GM19238 (cell line): ENCODE results near the gene SSBP1.
"Not testable (repeated sequence)": the region's sequence is repeated elsewhere in the genome, so short reads cannot be mapped to it uniquely, and the experiment has no call there.

ENCODE experiments used
- DNase-seq: peaks from one replicate; pipeline ENCODE4 v3.0.0; 2011; ENCODE audit warnings: low spot score; ENCODE audit not compliant: insufficient read length

The SSBP1 gene

DNA sequence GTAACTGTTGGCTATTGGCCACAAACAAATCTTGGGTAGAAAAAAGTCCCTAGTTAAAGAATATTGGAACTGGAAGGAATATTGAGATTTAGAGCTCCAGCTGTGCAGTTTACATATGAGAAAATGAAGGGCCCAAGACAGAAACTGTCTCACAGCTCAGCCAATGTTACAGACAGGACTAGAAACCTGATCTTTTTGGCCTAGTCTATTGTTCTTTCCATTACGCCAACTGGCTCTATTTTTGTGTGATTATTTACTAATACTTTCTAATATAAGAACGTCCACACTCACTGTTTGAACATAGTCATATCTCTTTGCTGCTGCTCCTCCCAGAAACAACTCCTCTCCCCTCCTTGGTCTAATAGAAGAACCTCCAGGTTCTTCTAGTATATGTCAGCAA, 28.8 kb upstream of the SSBP1 start:
- no peak for DNase-seq

DNA sequence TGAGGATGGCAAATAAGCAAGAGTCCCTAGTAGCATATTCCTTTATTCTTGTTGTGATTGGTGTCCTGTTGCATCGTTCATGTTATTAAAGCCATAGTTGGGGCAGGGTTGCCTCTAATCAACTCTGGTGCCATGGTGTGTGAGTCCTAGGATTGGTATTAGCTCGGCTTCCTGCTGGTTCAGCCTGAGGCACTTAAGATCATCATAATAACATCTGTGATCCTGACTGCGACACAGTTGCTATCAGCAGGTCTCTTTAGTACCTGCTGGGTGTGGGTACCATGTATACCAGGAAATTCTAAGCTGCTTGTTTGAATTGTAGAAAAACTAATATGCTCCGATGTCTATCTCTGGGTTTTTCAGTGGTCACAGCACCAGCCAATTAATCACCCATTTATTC, 28.4 kb upstream of the SSBP1 start:
- DNase-seq, result no peak

DNA sequence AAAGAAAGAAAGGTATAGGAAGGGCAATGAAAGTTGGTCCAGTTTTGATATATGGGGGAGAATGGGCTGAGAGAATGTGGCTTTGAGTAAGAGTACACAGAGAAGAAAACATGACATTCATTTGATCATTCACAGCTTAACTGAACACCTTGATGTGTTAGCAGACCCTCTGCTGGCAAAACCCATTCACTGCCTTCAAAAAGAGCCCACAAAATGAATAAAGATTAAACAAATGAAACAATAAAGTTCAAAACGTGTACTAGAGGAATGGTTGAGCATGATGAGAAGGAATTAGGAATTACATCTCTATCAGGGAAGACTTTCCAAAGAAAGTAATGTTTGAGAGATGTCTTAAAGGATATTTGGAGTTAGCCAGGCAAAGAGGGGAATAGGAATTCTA, 27.9 kb upstream of the SSBP1 start:
- DNase-seq, result no peak

DNA sequence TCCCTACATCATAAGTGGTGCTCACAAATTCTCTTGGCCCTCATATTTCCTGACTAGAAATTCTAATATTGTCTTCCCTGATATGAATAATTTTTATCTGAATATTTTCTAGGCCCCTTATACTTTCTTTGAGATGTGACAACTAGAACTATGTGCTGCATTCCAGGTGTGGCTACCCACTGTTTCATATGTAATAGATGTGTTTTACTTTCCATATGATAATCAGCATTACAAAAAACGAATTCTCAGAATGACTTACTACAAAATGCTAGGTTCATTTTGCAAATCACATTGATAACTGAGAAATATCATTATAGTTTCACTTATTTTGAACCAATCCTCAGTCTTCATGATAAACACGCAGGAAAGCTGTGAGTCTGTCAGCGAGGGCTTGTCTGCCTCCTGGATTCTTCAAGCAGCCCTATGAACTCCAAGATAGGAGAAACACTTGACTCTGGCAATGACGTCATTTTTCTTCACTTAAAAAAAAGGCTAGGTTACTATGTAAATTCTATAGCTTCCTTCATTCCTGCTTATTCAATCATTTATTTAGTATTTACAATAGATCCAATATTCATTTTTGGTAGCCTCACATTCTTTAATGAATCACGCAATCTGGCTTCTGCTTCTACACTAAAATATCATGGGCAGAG, 25.4 kb upstream of the SSBP1 start:
- no peak for DNase-seq

DNA sequence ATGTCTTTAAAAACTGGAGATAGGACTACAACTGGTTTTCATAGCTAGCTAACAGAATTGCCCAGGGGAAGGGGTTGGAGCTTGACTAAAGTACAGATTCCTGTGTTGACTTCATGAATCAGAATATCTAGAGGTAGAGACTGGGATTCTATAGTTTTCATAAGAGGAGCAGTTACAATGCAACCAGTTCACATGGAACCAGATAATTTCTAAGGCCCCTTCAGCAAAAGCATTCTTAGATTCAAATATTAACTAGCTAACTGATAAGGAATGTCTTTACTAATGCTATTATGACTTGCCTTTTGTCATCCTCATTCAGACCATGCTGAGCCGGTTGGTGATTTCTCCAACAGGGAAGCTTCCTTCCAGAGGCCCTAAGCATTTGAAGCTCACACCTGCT, 24.3 kb upstream of the SSBP1 start:
- DNase-seq, result no peak

DNA sequence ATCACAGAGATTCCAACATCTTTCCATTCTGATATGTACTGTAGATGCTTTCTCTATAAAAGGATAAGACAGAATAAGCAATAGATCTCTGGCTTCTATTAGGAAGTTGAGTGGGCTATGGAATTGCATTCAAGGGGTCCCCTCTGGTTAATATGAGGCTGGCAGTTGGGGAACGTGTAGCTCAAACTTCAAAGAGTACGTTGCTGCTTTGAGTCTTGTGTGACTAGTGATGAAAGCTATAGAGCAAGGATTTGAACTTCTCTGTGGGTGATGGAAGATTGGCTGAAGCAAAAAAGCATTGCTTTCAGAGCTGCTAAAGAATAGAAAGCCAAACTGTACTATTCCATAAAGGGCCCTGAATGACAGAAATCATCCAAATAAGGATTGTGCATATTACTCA, 23.6 kb upstream of the SSBP1 start:
- no peak for DNase-seq

DNA sequence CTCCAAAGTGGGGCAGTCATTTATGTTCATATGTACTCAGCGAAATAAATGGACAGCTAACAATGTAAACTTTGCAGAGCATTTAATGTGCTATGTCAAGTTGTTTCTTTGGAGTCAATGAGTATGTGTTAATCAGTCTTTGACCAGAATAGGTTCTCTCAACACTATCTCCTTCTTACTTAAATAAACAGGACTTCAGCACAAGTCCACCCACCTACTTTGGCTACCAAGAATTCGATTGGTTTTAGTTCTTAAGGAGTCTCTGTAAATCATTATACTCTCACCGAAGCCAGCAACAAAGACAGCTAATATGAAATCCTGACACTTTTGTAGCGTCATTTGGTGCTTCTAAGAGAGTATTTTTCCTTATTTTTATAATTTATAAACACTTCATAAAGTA, 23.1 kb upstream of the SSBP1 start:
- no peak for DNase-seq

DNA sequence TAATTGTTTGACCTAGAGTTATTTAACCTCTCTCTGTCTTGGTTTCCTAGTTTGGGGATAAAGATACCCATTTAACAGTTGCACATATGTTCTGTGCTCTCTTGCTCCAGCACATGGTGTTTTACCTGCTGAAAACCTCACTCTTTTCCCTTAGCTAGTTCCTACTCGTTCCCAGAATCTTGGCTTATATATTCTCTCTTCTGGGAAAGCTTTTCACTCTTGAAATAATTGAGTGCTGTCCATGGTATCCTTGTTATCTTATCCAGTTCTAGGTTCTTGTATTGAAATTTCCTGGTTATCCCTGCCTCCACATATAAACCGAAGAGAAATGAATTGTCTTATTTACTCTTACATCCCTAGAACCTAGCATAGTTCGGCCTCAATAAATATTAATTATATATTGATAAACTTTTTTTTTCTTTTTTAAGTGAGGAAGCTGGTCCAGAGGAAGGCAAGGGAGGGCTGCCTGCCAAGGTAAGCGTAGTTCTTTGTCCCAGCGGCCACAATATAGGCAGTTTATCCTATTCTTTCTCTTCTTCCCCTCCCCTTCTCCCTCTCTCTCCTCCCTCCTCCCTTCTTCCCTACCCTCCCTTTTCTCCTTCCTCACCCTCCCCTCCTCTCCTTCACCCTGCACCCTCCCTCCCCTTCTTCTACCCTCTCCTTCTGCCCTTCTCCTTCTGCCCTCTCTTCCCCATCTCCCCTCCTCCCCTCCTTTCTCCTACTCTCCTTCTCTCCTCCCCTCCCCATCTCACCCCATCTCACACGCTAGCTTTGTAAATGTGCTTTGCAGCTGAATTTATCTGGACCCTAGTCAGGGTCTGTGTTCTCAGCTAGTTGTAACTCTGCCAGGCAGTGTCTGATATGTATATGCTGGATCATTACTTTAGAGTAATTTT, 22.1 kb upstream of the SSBP1 start:
- DNase-seq, result no peak

DNA sequence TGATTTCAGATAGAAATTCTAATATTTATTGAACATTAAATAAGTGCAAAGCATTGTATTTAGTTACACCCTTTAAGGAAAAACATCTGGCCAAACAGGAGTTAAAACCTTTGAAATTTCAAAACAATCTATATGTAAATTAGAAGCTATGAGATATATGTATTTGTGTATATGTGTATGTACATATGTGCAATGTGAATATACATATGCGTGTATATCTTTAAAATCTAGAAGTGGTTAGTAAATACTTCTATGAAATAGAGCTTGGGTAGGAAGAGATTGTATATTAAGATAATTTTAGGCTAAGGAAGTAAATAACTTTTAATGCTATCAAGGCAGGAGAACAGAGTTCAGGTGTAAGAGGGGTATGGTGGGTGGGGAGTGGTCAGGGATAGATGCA, 20.7 kb upstream of the SSBP1 start:
- DNase-seq, result no peak

DNA sequence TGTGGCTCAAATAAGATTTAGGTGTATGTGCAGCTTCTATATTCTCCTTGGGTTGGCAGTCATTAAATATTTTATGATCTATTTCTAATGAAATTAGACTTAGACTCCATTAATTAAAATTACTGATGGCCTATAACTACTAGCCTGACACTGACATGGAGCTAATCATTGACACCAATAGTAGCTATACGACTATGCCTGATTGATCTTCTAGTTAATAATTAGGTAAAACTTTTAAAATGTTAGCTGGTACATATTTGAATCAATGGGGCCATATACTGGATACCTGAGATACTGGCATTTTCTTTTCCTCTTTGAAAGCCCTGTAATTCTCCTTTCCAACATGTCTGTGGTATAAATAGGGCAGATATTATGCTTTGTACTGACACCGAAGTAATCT, 15.6 kb upstream of the SSBP1 start:
- no peak for DNase-seq

DNA sequence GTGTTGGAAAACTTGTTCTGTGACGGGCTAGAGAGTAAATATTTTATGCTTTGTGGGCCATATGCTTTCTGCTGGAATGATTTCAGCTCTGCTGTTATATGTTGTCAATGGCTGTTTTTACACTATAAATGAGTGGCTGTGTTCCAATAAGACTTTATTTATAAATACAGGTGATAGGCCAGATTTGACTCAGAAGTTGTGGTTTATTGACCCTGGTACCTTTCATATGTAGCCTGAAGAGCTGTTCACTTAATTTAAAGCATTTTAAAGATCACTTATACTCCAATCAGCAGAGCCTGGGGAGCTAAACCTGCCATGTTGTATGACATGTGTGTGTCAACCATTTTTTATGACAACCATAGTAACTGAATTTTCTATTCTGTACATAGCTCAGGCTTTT, 9.1 kb upstream of the SSBP1 start:
- DNase-seq, result no peak

DNA sequence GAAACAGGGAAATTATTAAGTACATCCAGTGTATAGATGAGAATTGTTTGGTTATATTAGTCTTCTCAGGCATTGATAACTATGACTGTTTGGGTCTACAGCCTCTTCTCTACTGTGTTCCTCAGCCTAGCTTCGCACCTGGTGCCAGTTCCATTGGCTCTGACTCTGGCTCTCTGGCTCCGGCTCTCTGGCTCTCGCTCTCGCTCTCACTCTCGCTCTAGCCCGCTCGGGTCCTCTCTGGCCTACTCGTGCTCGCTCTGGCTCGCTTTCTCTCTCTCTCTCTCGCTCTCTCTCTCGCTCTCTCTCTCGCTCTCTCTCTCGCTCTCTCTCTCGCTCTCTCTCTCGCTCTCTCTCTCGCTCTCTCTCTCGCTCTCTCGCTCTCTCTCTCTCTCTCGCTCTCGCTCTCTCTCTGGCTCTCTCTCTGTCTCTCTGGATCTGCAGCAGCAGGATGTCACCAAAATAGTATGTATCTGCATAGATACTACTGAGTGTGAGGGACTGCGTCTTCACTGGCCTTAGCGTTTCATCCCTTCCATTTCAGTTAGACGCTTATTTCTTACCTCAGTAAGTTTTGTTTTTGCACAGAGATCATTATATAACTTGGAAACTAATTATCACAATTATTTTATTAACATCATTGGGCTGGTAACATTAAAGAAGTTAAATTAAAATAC, 6.5 kb upstream of the SSBP1 start:
- no peak for DNase-seq

DNA sequence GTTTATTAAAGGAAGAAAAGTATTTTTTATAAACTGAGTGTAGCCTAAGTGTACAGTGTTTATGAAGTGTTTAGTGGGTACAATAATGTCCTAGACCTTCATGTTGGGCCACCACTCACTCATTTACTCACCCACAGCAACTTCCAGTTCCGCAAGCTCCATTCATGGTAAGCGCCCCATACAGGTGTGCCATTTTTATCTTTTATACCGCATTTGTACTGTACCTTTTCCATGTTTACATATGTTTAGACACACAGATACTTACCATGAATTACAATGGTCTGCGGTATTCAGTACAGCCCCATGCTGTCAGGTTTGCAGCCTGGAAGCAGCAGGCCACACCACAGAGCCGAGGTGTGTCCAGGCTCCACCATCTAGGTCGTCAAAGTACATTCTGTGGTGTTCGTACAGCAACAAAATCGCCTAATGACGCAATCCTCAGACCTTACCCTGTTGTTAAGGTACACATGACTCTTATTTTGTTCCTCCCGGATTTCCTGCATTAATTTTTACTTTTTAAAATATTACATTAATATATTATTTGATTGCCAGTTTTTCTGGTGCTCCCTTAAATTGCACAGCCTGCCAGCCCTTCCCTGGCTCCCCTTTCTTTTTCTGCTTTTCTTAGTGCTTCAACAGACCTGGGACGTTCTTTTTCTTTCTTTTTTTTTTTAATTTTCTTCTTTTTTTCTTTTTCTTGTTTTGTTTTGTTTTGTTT, 881 bp upstream of the SSBP1 start:
- no peak for DNase-seq

DNA sequence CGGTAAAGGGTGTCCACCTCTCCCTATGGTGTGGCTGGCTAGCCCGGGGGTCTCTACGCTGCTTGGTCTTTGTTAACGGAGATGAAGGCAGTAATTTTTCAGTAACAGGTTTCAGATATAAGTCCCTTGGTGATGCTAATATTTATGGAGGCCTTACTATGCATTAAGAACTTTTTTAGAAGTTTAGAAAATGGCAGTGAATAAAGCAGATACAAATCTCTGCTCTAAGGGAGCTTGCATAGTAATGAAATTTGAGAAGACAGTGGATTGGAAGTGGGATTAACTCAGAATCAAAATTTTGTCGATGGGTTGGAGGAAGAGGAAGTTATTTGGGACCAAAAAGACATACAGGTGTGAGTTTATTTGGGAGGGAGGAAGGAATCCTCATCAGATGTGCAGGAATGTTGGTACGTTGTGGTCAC, 445 bp downstream of the SSBP1 start:
- no peak for DNase-seq

DNA sequence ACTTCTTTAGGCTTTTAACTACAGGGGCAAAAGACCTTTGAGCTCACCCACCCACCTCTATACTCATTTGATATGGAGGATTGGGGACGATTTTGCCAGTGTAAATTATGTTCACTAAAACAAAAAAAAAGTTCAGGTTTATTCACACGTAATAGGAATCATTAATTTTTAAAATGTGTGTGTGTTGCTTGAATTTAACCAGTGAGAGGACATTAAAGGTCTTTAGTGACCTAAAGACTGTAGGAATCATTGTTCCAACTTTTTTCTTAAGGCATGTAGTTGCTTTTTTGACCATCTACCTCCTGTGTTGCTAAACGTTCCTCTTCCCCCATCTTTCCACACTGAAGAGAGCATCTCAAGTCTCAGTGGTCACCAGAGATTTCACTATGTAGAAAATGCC, 1.1 kb downstream of the SSBP1 start:
- DNase-seq, result no peak

DNA sequence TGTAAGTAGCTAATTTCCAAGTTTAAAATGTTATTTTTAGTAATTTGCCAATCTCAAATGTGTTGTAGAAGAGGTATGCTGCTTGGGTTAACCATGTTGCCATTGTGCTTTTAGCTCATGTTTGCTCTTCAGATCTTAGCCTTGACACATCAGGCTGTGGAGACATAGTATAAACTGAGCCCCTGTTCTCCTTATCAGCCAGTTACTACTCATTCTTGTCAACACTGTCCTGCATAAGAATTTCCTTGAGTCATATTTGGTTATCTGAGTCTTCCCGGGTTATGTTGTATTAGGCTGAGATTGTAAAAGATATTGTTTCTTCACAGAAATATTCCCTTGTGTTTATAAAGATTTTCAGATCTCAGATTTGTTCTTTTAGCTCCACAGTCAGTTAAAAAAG, 4.1 kb downstream of the SSBP1 start:
- no peak for DNase-seq

DNA sequence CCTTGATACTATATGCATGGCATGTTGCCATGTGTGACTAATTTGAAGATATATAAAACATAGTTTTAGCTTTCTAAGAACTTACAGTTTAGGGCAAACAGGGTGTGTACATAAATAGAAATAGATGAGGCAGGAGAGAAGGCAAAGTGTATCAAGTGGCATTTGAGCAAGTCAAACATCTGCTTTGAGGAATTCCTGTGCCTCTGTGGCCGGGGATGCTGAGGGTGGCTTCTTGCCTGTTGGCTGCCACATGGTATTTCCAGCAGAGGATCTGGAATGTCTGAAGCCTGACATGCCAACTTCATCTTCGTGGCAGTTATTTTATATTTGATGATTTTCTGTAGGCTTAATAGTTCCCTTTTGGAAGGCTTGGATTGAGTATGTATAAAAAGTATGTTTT, 6.0 kb downstream of the SSBP1 start:
- DNase-seq, result no peak

DNA sequence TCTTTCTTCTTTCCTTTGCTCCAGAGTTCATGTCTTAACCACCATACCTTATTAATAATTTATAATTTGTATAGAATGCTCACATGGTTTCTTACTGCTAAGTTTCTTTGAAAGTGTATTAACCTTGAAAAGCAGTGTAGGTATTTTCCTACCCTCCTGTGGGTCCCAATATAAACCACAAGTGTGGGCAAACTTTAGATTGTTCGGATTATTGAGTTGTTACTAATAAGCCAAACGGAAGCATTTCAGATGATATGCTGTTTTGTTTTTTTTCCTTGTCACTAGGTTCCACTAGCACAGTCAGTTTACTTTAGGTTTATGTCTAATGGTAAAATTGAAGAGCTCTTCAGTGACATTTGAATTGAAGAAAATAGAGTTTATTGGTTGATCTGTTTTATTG, 10.2 kb downstream of the SSBP1 start:
- DNase-seq, result no peak

DNA sequence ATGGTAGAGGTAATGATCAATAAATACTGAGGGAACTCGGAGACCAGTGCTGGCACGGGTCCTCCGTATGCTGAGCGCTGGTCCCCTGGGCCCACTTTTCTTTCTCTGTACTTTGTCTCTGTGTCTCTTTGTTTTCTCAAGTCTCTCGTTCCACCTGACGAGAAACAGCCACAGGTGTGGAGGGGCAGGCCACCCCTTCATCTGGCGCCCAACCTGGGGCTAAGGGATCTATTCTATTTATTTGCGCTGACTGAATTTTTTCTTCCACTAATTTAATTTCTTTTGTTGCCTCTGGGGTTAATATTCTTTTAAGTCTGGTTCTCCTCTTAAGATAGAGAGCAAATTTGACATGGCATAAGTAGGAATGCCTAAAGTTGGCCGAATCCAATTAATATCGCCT, 13.7 kb downstream of the SSBP1 start:
- not testable (repeated sequence) for DNase-seq

DNA sequence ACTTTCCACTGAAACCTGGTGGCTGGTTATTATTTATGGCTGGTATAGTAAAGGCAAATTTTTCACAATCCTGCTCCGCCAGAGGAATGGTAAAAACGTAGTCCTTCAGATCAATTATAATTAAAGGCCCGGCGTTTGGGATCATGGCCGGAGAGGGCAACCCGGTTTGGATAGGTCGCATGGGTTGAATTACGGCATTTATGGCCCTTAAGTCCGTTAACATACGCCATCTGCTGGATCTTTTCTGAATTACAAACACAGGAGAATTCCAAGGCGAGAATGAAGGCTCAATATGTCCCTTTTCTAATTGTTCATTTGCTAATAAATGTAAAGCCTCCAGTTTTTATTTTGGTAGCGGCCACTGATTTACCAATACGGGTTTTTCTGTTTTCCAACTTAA, 14.5 kb downstream of the SSBP1 start:
- no peak for DNase-seq

DNA sequence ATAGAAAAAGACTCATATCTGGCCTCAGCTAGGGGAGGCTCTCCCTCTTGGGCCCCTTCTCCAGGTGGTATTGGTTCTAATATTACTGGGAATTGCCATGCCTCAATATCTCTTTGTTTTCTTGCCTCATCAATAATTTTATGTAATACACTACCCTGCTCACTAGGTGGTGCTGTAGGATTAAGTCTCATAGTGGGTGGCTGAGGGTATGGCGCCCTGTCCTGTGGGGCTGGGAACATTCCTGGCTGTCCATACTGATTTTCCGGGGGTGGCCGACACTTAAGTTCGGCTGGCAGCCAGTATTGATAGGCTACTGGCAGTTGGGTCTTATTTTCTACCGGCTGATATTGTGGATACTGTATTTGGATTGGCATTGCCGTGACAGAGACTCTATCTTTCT, 16.8 kb downstream of the SSBP1 start:
- DNase-seq, result no peak

DNA sequence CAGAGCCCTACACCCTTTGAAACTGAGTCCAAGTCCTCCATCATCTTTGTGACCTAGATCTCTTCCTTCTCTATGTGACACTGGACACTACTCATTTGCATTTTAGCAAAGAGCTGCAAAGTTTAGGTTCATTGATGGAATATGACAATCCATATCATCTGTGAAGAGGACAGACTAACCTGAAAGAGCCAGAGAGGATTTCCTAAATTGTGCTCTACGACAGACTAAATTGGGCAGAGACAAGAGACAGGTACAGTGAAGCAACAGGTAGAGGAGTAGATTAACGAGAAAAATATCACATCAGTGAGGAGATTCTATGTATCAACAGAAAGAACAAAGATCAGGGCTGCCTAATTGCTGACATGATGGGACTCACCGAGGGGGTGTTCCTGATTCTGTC, 25.6 kb downstream of the SSBP1 start, which contains the start of gene TAS2R3:
TSS of gene TAS2R3 (plus strand) at position 301 of the 400 bp plus-strand sequence. CDS start at position 363, 62 bp downstream.
- DNase-seq, result no peak
